ENCODE measurements around the gene DCTPP1.
A peak's percentile ranks its signal among the peaks of the same experiment; 100 is the strongest.
"Not testable (repeated sequence)": the region's sequence is repeated elsewhere in the genome, so short reads cannot be mapped to it uniquely, and the experiment has no call there.

Gene DCTPP1

GRCh38 chr16:30397776-30398660 is 31.8 kb downstream of the DCTPP1 start:
- no peaks in the 10 kb centered on the region for H3K27me3 ChIP-seq (ENCODE audit: insufficient read depth, low read length)
- no peaks in the 10 kb centered on the region for H3K9me3 ChIP-seq (ENCODE audit: low read length)
- H2AFZ ChIP-seq (ENCODE audit: low read depth, low read length) = no peak overlapping the region
- peaks cover 36% of the 10 kb centered on the region for H3K4me1 ChIP-seq (ENCODE audit: insufficient read depth, low read length)
- no peak overlapping the region for H3K4me3 ChIP-seq (ENCODE audit: low read length)
- H3K36me3 ChIP-seq (ENCODE audit: insufficient read depth, low read length) = peaks cover 25% of the 10 kb centered on the region

- Histone ChIP-seq H3K36me3 (ENCODE audit: insufficient read depth, low read length) (peaks cover 25% of the 10 kb centered on the region), H3K9me3 (ENCODE audit: low read length) (no peaks in the 10 kb centered on the region), H3K27me3 (ENCODE audit: insufficient read depth, low read length) (no peaks in the 10 kb centered on the region), H2AFZ (ENCODE audit: low read depth, low read length) (no peak overlapping the region), H3K4me1 (ENCODE audit: insufficient read depth, low read length) (peaks cover 36% of the 10 kb centered on the region), H3K4me3 (ENCODE audit: low read length) (peak overlapping the region; percentile 67)
These were observed 32.8 kb downstream of the DCTPP1 start for GRCh38 chr16:30397056-30397455.

GRCh38 chr16:30396627-30397026 is 33.2 kb downstream of the DCTPP1 start:
- peaks cover 25% of the 10 kb centered on the region for H3K36me3 ChIP-seq (ENCODE audit: insufficient read depth, low read length)
- not testable (repeated sequence) for H2AFZ ChIP-seq (ENCODE audit: low read depth, low read length); H3K9me3 ChIP-seq (ENCODE audit: low read length); H3K27me3 ChIP-seq (ENCODE audit: insufficient read depth, low read length)
- peak overlapping the region; percentile 67 for H3K4me3 ChIP-seq (ENCODE audit: low read length)
- H3K4me1 ChIP-seq (ENCODE audit: insufficient read depth, low read length) = peaks cover 36% of the 10 kb centered on the region

GRCh38 chr16:30395992-30396585 is 33.7 kb downstream of the DCTPP1 start:
- Histone ChIP-seq H3K9me3 (ENCODE audit: low read length) (no peaks in the 10 kb centered on the region), H2AFZ (ENCODE audit: low read depth, low read length) (no peak overlapping the region), H3K4me3 (ENCODE audit: low read length) (peak overlapping the region; percentile 67), H3K4me1 (ENCODE audit: insufficient read depth, low read length) (peaks cover 36% of the 10 kb centered on the region), H3K36me3 (ENCODE audit: insufficient read depth, low read length) (peaks cover 25% of the 10 kb centered on the region), H3K27me3 (ENCODE audit: insufficient read depth, low read length) (no peaks in the 10 kb centered on the region)

- peaks cover 25% of the 10 kb centered on the region for H3K36me3 ChIP-seq (ENCODE audit: insufficient read depth, low read length)
- H3K27me3 ChIP-seq (ENCODE audit: insufficient read depth, low read length) = no peaks in the 10 kb centered on the region
- peaks cover 34% of the 10 kb centered on the region for H3K4me1 ChIP-seq (ENCODE audit: insufficient read depth, low read length)
- no peaks in the 10 kb centered on the region for H3K9me3 ChIP-seq (ENCODE audit: low read length)
- H3K4me3 ChIP-seq (ENCODE audit: low read length) = peak within 1 kb of the TSS; percentile 67
- H2AFZ ChIP-seq (ENCODE audit: low read depth, low read length) = no peak within 1 kb of the TSS
These were observed 34.5 kb downstream of the DCTPP1 start, which contains the start of gene ZNF48 for GRCh38 chr16:30395155-30395991. Gene ZNF48 (plus strand): TSS chr16:30395420. CDS start chr16:30395795, 375 bp downstream.

GRCh38 chr16:30394592-30395154 is 35.2 kb downstream of the DCTPP1 start:
- peak overlapping the region; percentile 67 for H3K4me3 ChIP-seq (ENCODE audit: low read length)
- H3K4me1 ChIP-seq (ENCODE audit: insufficient read depth, low read length) = peaks cover 31% of the 10 kb centered on the region
- H3K27me3 ChIP-seq (ENCODE audit: insufficient read depth, low read length) = no peaks in the 10 kb centered on the region
- H3K36me3 ChIP-seq (ENCODE audit: insufficient read depth, low read length) = peaks cover 25% of the 10 kb centered on the region
- no peak overlapping the region for H2AFZ ChIP-seq (ENCODE audit: low read depth, low read length)
- no peaks in the 10 kb centered on the region for H3K9me3 ChIP-seq (ENCODE audit: low read length)

- H3K4me1 ChIP-seq (ENCODE audit: insufficient read depth, low read length) = peaks cover 10% of the 10 kb centered on the region
These were observed 46.3 kb downstream of the DCTPP1 start for GRCh38 chr16:30383521-30383920.

GRCh38 chr16:30382111-30382881 is 47.5 kb downstream of the DCTPP1 start, which contains the start of gene SEPTIN1:
Gene SEPTIN1 (minus strand): TSS chr16:30382561. CDS start chr16:30382542, 19 bp downstream.
- Histone ChIP-seq H3K27me3 (ENCODE audit: insufficient read depth, low read length) (no peaks in the 10 kb centered on the region), H3K9me3 (ENCODE audit: low read length) (no peaks in the 10 kb centered on the region)

More at GRCh38 chr16:30383521-30383920, 46.3 kb downstream of the DCTPP1 start:
- no peaks in the 10 kb centered on the region for H3K36me3 ChIP-seq (ENCODE audit: insufficient read depth, low read length)
- no peak overlapping the region for H2AFZ ChIP-seq (ENCODE audit: low read depth, low read length)
- H3K9me3 ChIP-seq (ENCODE audit: low read length) = no peaks in the 10 kb centered on the region
- H3K4me3 ChIP-seq (ENCODE audit: low read length) = no peak overlapping the region
- H3K27me3 ChIP-seq (ENCODE audit: insufficient read depth, low read length) = no peaks in the 10 kb centered on the region

GRCh38 chr16:30381291-30382041 is 48.4 kb downstream of the DCTPP1 start:
- H3K36me3 ChIP-seq (ENCODE audit: insufficient read depth, low read length) = no peaks in the 10 kb centered on the region
- no peaks in the 10 kb centered on the region for H3K27me3 ChIP-seq (ENCODE audit: insufficient read depth, low read length)
- peaks cover 15% of the 10 kb centered on the region for H3K4me1 ChIP-seq (ENCODE audit: insufficient read depth, low read length)
- no peaks in the 10 kb centered on the region for H3K9me3 ChIP-seq (ENCODE audit: low read length)
- H3K4me3 ChIP-seq (ENCODE audit: low read length) = no peak overlapping the region
- no peak overlapping the region for H2AFZ ChIP-seq (ENCODE audit: low read depth, low read length)

More at GRCh38 chr16:30382111-30382881, 47.5 kb downstream of the DCTPP1 start, which contains the start of gene SEPTIN1:
- Histone ChIP-seq H3K4me3 (ENCODE audit: low read length) (no peak within 1 kb of the TSS), H2AFZ (ENCODE audit: low read depth, low read length) (no peak within 1 kb of the TSS), H3K36me3 (ENCODE audit: insufficient read depth, low read length) (no peaks in the 10 kb centered on the region), H3K4me1 (ENCODE audit: insufficient read depth, low read length) (peaks cover 12% of the 10 kb centered on the region)

GRCh38 chr16:30380803-30381208 is 49.0 kb downstream of the DCTPP1 start:
- Histone ChIP-seq H3K4me3 (ENCODE audit: low read length) (no peak overlapping the region), H3K36me3 (ENCODE audit: insufficient read depth, low read length) (no peaks in the 10 kb centered on the region), H3K27me3 (ENCODE audit: insufficient read depth, low read length) (no peaks in the 10 kb centered on the region), H3K4me1 (ENCODE audit: insufficient read depth, low read length) (peaks cover 15% of the 10 kb centered on the region), H2AFZ (ENCODE audit: low read depth, low read length) (no peak overlapping the region), H3K9me3 (ENCODE audit: low read length) (no peaks in the 10 kb centered on the region)

- H3K9me3 ChIP-seq (ENCODE audit: low read length) = no peaks in the 10 kb centered on the region
- H2AFZ ChIP-seq (ENCODE audit: low read depth, low read length) = no peak overlapping the region
- H3K4me1 ChIP-seq (ENCODE audit: insufficient read depth, low read length) = peaks cover 15% of the 10 kb centered on the region
- no peaks in the 10 kb centered on the region for H3K27me3 ChIP-seq (ENCODE audit: insufficient read depth, low read length)
- no peaks in the 10 kb centered on the region for H3K36me3 ChIP-seq (ENCODE audit: insufficient read depth, low read length)
- no peak overlapping the region for H3K4me3 ChIP-seq (ENCODE audit: low read length)
These were observed 49.6 kb downstream of the DCTPP1 start for GRCh38 chr16:30380072-30380802.
